Measurements from ENCODE around the gene TPPP3.
A peak's percentile ranks its signal among the peaks of the same experiment; 100 is the strongest.

Gene TPPP3

GRCh38 chr16:67404740-67405226, 11.5 kb upstream of the TPPP3 start:
- DNase-seq: no peak

- no peak for DNase-seq
These were observed 10.8 kb upstream of the TPPP3 start for GRCh38 chr16:67403976-67404555.

- no peak for DNase-seq
These were observed 7.6 kb upstream of the TPPP3 start for GRCh38 chr16:67400901-67401300.

- DNase-seq: no peak
These were observed 6.7 kb upstream of the TPPP3 start for GRCh38 chr16:67399749-67400704.

- DNase-seq: peak in 6 of 14 donors; percentile 13 to 67 (median 20)
These were observed 6.0 kb upstream of the TPPP3 start for GRCh38 chr16:67399218-67399733.

- no peak for DNase-seq
These were observed 5.4 kb upstream of the TPPP3 start for GRCh38 chr16:67398546-67399217.

GRCh38 chr16:67397812-67398545, 4.7 kb upstream of the TPPP3 start:
- DNase-seq: no peak

- no peak for DNase-seq
These were observed 3.9 kb upstream of the TPPP3 start for GRCh38 chr16:67397036-67397801.

GRCh38 chr16:67396159-67397035, 3.1 kb upstream of the TPPP3 start:
- DNase-seq: peak in 3 of 14 donors; percentile 8 to 37 (median 32)

GRCh38 chr16:67395458-67396158, 2.3 kb upstream of the TPPP3 start:
- no peak for DNase-seq

- DNase-seq: peak in 2 of 14 donors; percentile 27 to 32
These were observed 1.8 kb upstream of the TPPP3 start for GRCh38 chr16:67395105-67395457.

GRCh38 chr16:67394155-67395104, 1.1 kb upstream of the TPPP3 start:
- peak in 1 of 14 donors; percentile 12 for DNase-seq

- DNase-seq: peak in 1 of 14 donors; percentile 64
These were observed 473 bp upstream of the TPPP3 start for GRCh38 chr16:67393788-67394154.

GRCh38 chr16:67392301-67393059, 818 bp downstream of the TPPP3 start:
- peak in 3 of 14 donors; percentile 42 to 56 (median 43) for DNase-seq

GRCh38 chr16:67391424-67392300, 1.6 kb downstream of the TPPP3 start:
- DNase-seq: peak in 13 of 14 donors; percentile 56 to 97 (median 91)

GRCh38 chr16:67390816-67391423, 2.4 kb downstream of the TPPP3 start:
- DNase-seq: peak in 1 of 14 donors; percentile 64

Data from C1 segment of cervical spinal cord (tissue), 14 donors.